ENCODE measurements around the gene ZSCAN16.

DNA sequence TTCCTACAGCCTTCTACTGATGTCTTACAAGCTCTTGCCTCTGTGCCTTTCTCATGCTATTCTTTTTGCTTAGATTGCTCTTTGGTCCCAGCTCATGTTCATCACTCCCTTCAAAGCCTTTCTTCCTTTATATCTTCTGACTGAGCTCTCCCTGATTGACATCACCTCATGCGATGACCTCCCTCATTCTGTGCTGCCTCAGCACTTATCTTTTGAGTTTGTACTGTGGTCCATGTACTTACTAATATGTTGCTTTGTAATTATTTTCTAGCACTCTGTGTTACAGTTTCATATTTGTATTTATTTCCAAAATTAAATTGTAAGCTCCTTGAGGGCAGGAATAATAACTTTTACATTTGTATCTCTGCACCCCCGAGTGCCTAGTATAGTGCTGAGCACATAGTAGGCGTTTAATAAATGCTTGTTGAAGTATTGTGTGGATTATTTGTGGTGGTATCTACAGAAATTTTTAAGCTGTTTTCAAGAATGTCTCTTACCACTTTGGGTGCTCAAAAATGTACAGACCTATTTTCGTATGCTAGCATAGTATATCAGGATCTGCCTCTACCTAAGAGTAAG lies 34.7 kb downstream of the ZSCAN16 start:
- TF ChIP-seq, protein P1, sequence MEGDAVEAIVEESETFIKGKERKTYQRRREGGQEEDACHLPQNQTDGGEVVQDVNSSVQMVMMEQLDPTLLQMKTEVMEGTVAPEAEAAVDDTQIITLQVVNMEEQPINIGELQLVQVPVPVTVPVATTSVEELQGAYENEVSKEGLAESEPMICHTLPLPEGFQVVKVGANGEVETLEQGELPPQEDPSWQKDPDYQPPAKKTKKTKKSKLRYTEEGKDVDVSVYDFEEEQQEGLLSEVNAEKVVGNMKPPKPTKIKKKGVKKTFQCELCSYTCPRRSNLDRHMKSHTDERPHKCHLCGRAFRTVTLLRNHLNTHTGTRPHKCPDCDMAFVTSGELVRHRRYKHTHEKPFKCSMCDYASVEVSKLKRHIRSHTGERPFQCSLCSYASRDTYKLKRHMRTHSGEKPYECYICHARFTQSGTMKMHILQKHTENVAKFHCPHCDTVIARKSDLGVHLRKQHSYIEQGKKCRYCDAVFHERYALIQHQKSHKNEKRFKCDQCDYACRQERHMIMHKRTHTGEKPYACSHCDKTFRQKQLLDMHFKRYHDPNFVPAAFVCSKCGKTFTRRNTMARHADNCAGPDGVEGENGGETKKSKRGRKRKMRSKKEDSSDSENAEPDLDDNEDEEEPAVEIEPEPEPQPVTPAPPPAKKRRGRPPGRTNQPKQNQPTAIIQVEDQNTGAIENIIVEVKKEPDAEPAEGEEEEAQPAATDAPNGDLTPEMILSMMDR (IDR thresholded peaks at IDR 0.05), result no peak
- TF ChIP-seq POLR2AphosphoS5 (IDR thresholded peaks at IDR 0.05; ENCODE audit: low read depth, low read length), result no peak
- no peak for TF ChIP-seq REST (IDR thresholded peaks at IDR 0.05; ENCODE audit: insufficient read depth in 1 of 2, low read depth in 2 of 2, low read length in 1 of 2)
- TF ChIP-seq SIN3A (IDR thresholded peaks at IDR 0.05; ENCODE audit: borderline replicate concordance, insufficient read depth, low read depth, low read length), result no peak
- TF ChIP-seq TCF7L2 (IDR thresholded peaks at IDR 0.05; ENCODE audit: low read depth, low read length), result no peak
